K562 (cell line): ENCODE results near the gene SRGAP3. TPM values are rescaled to one million over a fixed set of nuclear protein-coding genes. Genes with fewer than 3 reads are reported as not detected.

Experiments used
- ATAC-seq: fragments of 200-7000 bp; cut with Tn5 transposase; 3 replicates; pipeline ENCODE4 v1.9.1; 2020; ENCODE audit warnings: moderate library complexity
- BruUV-seq: library from RNA; stranded (reverse); fragments of 400-500 nt; replicated peaks from 2 replicates; lab custom pipeline; 2021; lab: Mats Ljungman, UMichigan
- CTCF ChIA-PET: fragments of 300-600 bp; formaldehyde crosslinking; extraction: SDS; loops from one replicate; lab custom pipeline; 2021; ENCODE audit warnings: low intra/inter-chr PET ratio; lab: Yijun Ruan, JAX
- POLR2A ChIA-PET: fragments of 300-600, 350-650 bp; sonication (Branson Sonifier 250); formaldehyde crosslinking; extraction: SDS; loops from one replicate; lab custom pipeline; 2021; ENCODE audit warnings: antibody characterized with exemption, inconsistent platforms; lab: Yijun Ruan, JAX
- DNase-seq, 4 experiments: peaks; one replicate each; pipeline versions ENCODE4 v3.0.0 to v3.0.0-alpha.2; 2011 to 2018; ENCODE audit warnings: low spot score in 3 of 4, mixed read lengths in 3 of 4; ENCODE audit errors: extremely low read depth in 1 of 4
- FAIRE-seq: peaks from 2 replicates; lab custom pipeline; 2011; peaks lifted over from hg19 to GRCh38; lab: Jason Lieb, UNC
- H2AFZ ChIP-seq: 2 replicates; pipeline ENCODE4 v1.6.0; 2011; ENCODE audit warnings: low read depth, low read length, control low read depth, inconsistent platforms
- H3K27ac ChIP-seq: fragments of 200-600 bp; 3 replicates; pipeline ENCODE4 v1.8.0; 2011; ENCODE audit warnings: low read depth, mild to moderate bottlenecking, control low read depth, inconsistent platforms, low read length, moderate library complexity, mixed read lengths; ENCODE audit errors: extremely low read depth
- H3K27me3 ChIP-seq, 2 experiments: fragments of 300-600 bp in 1 of 2; 2 replicates in 1 of 2; 3 replicates in 1 of 2; pipeline versions ENCODE4 v1.6.0 to v1.8.0; 2011; ENCODE audit warnings: inconsistent platforms in 2 of 2, low read length in 2 of 2, mild to moderate bottlenecking in 1 of 2, mixed read lengths in 1 of 2, moderate library complexity in 1 of 2; ENCODE audit not compliant: control insufficient read depth in 2 of 2, insufficient read depth in 2 of 2
- H3K36me3 ChIP-seq: fragments of 300-600 bp; 3 replicates; pipeline ENCODE4 v1.8.0; 2011; ENCODE audit warnings: mild to moderate bottlenecking, low read length, inconsistent platforms; ENCODE audit not compliant: control insufficient read depth, insufficient read depth
- H3K4me1 ChIP-seq, 2 experiments: fragments of 200-600 bp in 1 of 2; replicated peaks in 1 of 2; 2 replicates in 1 of 2; 3 replicates in 1 of 2; pipeline versions ENCODE4 v1.5.1 to v1.8.0; 2011; ENCODE audit warnings: inconsistent platforms in 2 of 2, low read length in 2 of 2, mild to moderate bottlenecking in 1 of 2, mixed read lengths in 1 of 2, moderate library complexity in 1 of 2; ENCODE audit not compliant: control insufficient read depth in 2 of 2, insufficient read depth in 2 of 2
- H3K4me2 ChIP-seq: 2 replicates; pipeline ENCODE4 v1.6.1; 2011; ENCODE audit warnings: low read length, control low read depth, inconsistent platforms, mixed read lengths; ENCODE audit not compliant: insufficient read depth
- H3K4me3 ChIP-seq: fragments of 200-600 bp; sonication (generic), shearing (Covaris generic); 2 replicates; pipeline ENCODE4 v1.5.1; 2016; ENCODE audit warnings: control low read depth, inconsistent platforms
- H3K79me2 ChIP-seq: fragments of 200-600 bp; 3 replicates; pipeline ENCODE4 v1.8.0; 2011; ENCODE audit warnings: low read length, inconsistent platforms; ENCODE audit not compliant: control insufficient read depth, insufficient read depth
- H3K9ac ChIP-seq, 2 experiments: 2 replicates each; pipeline versions ENCODE4 v1.6.0 to v1.6.1; 2011; ENCODE audit warnings: low read depth in 2 of 2, low read length in 2 of 2, control low read depth in 1 of 2, inconsistent platforms in 1 of 2, mild to moderate bottlenecking in 1 of 2, mixed read lengths in 1 of 2; ENCODE audit not compliant: insufficient read depth in 1 of 2
- H3K9me1 ChIP-seq: one replicate; pipeline ENCODE4 v1.6.0; 2011; ENCODE audit warnings: inconsistent platforms, mild to moderate bottlenecking, low read length, moderate library complexity; ENCODE audit not compliant: control insufficient read depth, insufficient read depth
- H3K9me3 ChIP-seq: replicated peaks from 2 replicates; pipeline ENCODE4 v1.5.1; 2011; ENCODE audit warnings: low read depth, low read length, inconsistent platforms; ENCODE audit not compliant: control insufficient read depth, insufficient read depth
- H4K20me1 ChIP-seq: replicated peaks from 2 replicates; pipeline ENCODE4 v1.6.1; 2011; ENCODE audit warnings: low read length, inconsistent platforms, mixed read lengths; ENCODE audit not compliant: control insufficient read depth, insufficient read depth
- CHD1 ChIP-seq: fragments of 200-600 bp; sonication (generic); IDR thresholded peaks from one replicate; pipeline ENCODE4 v1.6.1; 2012; ENCODE audit warnings: mild to moderate bottlenecking, moderate library complexity, low read length, inconsistent platforms
- ETV1 ChIP-seq: fragments of 450-650 bp; conservative IDR thresholded peaks from 2 replicates; pipeline ENCODE4 v1.6.1; 2016; ENCODE audit warnings: missing genetic modification characterization, control low read depth, low read depth, missing compliant biosample characterization
- HCFC1 ChIP-seq: IDR thresholded peaks from 2 replicates; pipeline ENCODE4 v1.6.1; 2012; ENCODE audit warnings: low read depth, low read length, improper control_type of control experiment
- MECOM ChIP-seq: fragments of 250-450 bp; sonication (Bioruptor Pico); IDR thresholded peaks from 2 replicates; pipeline ENCODE4 v1.8.0; 2022; ENCODE audit warnings: inconsistent platforms
- NR2F6 ChIP-seq: fragments of 450-650 bp; formaldehyde crosslinking; IDR thresholded peaks from 2 replicates; pipeline ENCODE4 v1.4.0; 2020; ENCODE audit warnings: mild to moderate bottlenecking
- SMAD3 ChIP-seq: fragments of 450-650 bp; formaldehyde crosslinking; conservative IDR thresholded peaks from 2 replicates; pipeline ENCODE4 v1.4.0; 2020; ENCODE audit warnings: mild to moderate bottlenecking
- TAF9B ChIP-seq: fragments of 450-650 bp; IDR thresholded peaks from 2 replicates; pipeline ENCODE4 v1.6.1; 2018; ENCODE audit warnings: mild to moderate bottlenecking; ENCODE audit not compliant: partially characterized antibody
- ZFP36 ChIP-seq: fragments of 150-350 bp; IDR thresholded peaks from 2 replicates; pipeline ENCODE4 v1.6.1; 2018; ENCODE audit warnings: low read length, low read depth; ENCODE audit not compliant: partially characterized antibody
- ZNF347 ChIP-seq: fragments of 450-650 bp; formaldehyde crosslinking; IDR thresholded peaks from 2 replicates; pipeline ENCODE4 v1.4.0; 2020; ENCODE audit warnings: low read depth, mild to moderate bottlenecking, moderate library complexity
- ZNF79 ChIP-seq: fragments of 250-450 bp; sonication (Bioruptor Pico); IDR thresholded peaks from 2 replicates; pipeline ENCODE4 v1.4.0; 2020; ENCODE audit warnings: low read depth, mild to moderate bottlenecking, moderate library complexity
- WGBS: fragments of 100-300 bp; shearing (Covaris generic); methylation state at CpG from one replicate; pipeline ENCODE4 v1.1.6; 2016; ENCODE audit warnings: low coverage, mixed read lengths; ENCODE audit not compliant: insufficient coverage; ENCODE audit errors: missing lambda C conversion rate; 5-methylcytosine and 5-hydroxymethylcytosine counted together
- in situ Hi-C: fragments of 300-500 bp; cut with MboI; formaldehyde crosslinking; loops from 4 replicates; pipeline ENCODE4 v1.15.0; 2018; ENCODE audit warnings: inconsistent platforms, mixed read lengths
- intact Hi-C: fragments of 100-400 bp; cut with micrococcal nuclease; formaldehyde crosslinking; loops from 2 replicates; pipeline ENCODE4 v1.14.2; 2022
- polyA plus RNA-seq, 8 experiments: library from polyadenylated mRNA; depleted of rRNA in 4 of 8; stranded (reverse) in 5 of 8; unstranded in 3 of 8; fragments of >200 nt; fragmentation: Nextera tagmentation in 2 of 8; fragmentation: Illumina TruSeq in 1 of 8; extraction: Ambion mirVana in 2 of 8; extraction: Trizol in 1 of 8; gene quantifications; 2 replicates each; pipeline versions ENCODE4 v1.2.1 to v1.2.3, GENCODE V29; 2011 to 2014; ENCODE audit warnings: inconsistent platforms in 1 of 8, missing spikeins in 1 of 8
- total RNA-seq, 7 experiments: library from RNA; depleted of rRNA in 6 of 7; stranded (reverse); fragments of >200 nt in 6 of 7; fragmentation: Illumina TruSeq in 2 of 7; extraction: Trizol in 2 of 7; gene quantifications; 2 replicates each; pipeline versions ENCODE4 v1.2.1 to v1.2.3, GENCODE V29; 2011 to 2021; ENCODE audit warnings: low replicate concordance in 1 of 7
- TF ChIP-seq, protein P1 (sequence below): fragments of 200-800 bp; sonication (Bioruptor generic); IDR thresholded peaks from 2 replicates; pipeline ENCODE4 v1.6.1; 2016; ENCODE audit warnings: missing genetic modification characterization, missing compliant biosample characterization

SRGAP3 gene
- total and polyA plus RNA-seq, 9 of the 15 experiments (the other 6 are each of a cell fraction or from before 2014, with no cell fraction given) = 0.11 to 0.85 (median 0.35) TPM; not detected in 2

DNA sequence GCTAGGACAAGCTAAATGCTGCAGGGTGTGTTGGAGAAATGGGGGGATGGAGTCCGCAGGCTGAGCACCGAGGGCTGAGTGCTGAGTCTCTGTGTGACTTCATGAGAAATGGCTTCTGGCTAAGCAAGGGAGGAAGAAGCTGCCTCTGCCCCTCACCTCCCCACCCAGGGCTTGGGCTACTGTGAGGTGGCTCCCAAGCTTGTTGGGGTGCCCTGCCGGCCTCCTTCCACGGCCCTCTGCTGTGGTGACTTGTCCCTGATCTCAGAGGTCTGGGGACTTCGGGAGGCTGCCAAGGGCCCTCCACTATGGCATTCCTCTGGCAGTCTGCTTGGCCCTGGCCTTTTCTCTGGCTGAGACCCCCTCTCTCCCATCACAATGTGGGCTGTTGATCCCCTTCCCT lies 256.1 kb downstream of the SRGAP3 start:
- ChIA-PET CTCF (no interaction called here), POLR2A (interaction anchor here (0.6 to 0.7 kb wide), 2 partner anchors 46 to 142 kb away, joined by 3 read pairs; no protein-coding TSS in a partner anchor)
- Histone ChIP-seq H2AFZ (no peak overlapping the region), H3K36me3 (no peaks in the 10 kb centered on the region), H3K4me2 (no peak overlapping the region), H3K9me1 (no peaks in the 10 kb centered on the region), H3K4me3 (no peak overlapping the region), H4K20me1 (peaks cover 10% of the 10 kb centered on the region), H3K4me1 (no peaks in the 10 kb centered on the region), H3K79me2 (no peaks in the 10 kb centered on the region), H3K27me3 (peaks cover 61 to 80% of the 10 kb centered on the region in 2 experiments), H3K27ac (no peak overlapping the region), H3K9ac (no peak overlapping the region), H3K9me3 (peaks cover 6% of the 10 kb centered on the region)
- DNase-seq (no peak), FAIRE-seq (no peak), ATAC-seq (no peak)
- TF ChIP-seq ZNF347 = no peak
- TF ChIP-seq, protein P1, sequence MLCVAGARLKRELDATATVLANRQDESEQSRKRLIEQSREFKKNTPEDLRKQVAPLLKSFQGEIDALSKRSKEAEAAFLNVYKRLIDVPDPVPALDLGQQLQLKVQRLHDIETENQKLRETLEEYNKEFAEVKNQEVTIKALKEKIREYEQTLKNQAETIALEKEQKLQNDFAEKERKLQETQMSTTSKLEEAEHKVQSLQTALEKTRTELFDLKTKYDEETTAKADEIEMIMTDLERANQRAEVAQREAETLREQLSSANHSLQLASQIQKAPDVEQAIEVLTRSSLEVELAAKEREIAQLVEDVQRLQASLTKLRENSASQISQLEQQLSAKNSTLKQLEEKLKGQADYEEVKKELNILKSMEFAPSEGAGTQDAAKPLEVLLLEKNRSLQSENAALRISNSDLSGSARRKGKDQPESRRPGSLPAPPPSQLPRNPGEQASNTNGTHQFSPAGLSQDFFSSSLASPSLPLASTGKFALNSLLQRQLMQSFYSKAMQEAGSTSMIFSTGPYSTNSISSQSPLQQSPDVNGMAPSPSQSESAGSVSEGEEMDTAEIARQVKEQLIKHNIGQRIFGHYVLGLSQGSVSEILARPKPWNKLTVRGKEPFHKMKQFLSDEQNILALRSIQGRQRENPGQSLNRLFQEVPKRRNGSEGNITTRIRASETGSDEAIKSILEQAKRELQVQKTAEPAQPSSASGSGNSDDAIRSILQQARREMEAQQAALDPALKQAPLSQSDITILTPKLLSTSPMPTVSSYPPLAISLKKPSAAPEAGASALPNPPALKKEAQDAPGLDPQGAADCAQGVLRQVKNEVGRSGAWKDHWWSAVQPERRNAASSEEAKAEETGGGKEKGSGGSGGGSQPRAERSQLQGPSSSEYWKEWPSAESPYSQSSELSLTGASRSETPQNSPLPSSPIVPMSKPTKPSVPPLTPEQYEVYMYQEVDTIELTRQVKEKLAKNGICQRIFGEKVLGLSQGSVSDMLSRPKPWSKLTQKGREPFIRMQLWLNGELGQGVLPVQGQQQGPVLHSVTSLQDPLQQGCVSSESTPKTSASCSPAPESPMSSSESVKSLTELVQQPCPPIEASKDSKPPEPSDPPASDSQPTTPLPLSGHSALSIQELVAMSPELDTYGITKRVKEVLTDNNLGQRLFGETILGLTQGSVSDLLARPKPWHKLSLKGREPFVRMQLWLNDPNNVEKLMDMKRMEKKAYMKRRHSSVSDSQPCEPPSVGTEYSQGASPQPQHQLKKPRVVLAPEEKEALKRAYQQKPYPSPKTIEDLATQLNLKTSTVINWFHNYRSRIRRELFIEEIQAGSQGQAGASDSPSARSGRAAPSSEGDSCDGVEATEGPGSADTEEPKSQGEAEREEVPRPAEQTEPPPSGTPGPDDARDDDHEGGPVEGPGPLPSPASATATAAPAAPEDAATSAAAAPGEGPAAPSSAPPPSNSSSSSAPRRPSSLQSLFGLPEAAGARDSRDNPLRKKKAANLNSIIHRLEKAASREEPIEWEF = no peak
- no peak for TF ChIP-seq TAF9B
- no peak for TF ChIP-seq MECOM
- no peak for TF ChIP-seq ETV1 (tag)
- no peak for TF ChIP-seq NR2F6 (CRISPR knock-in tag)
- TF ChIP-seq ZNF79 = no peak
- TF ChIP-seq CHD1 = no peak
- TF ChIP-seq SMAD3 (CRISPR knock-in tag) = no peak
- TF ChIP-seq HCFC1 = no peak
- no peak for TF ChIP-seq ZFP36
- WGBS = 0% methylated on average over 5 of the region's 5 CpGs
- in situ Hi-C loops (no loop called here), intact Hi-C loops (no loop called here)
- no TSS peak for BruUV-seq
